CD8-positive, alpha-beta memory T cell (primary cell): ENCODE results near the gene SPPL2A. TPM values are rescaled to one million over a fixed set of nuclear protein-coding genes. Genes with fewer than 3 reads are reported as not detected.

Experiments
- CTCF ChIA-PET: fragments of 350-600 bp; sonication (Branson Sonifier 250); formaldehyde crosslinking; loops from one replicate; lab custom pipeline; 2021; ENCODE audit warnings: antibody characterized with exemption; lab: Charles Lee
- POLR2A ChIA-PET: fragments of 350-600 bp; sonication (Branson Sonifier 250); formaldehyde crosslinking; loops from one replicate; lab custom pipeline; 2021; ENCODE audit warnings: antibody characterized with exemption; lab: Charles Lee
- DNase-seq, 5 donors: peaks; one replicate each; pipeline versions ENCODE4 v3.0.0 to v3.0.0-alpha.2; 2020 to 2022; ENCODE audit warnings: mixed read lengths in 1 of 5
- H3K27ac ChIP-seq: one replicate; pipeline ENCODE4 v1.7.0; 2013; ENCODE audit warnings: low read depth, mild to moderate bottlenecking, low read length, moderate library complexity
- H3K27me3 ChIP-seq: 2 replicates; pipeline ENCODE4 v1.7.0; 2013; ENCODE audit warnings: low read length, mild to moderate bottlenecking; ENCODE audit not compliant: insufficient read depth, poor library complexity, severe bottlenecking
- H3K36me3 ChIP-seq: 2 replicates; pipeline ENCODE4 v1.7.0; 2013; ENCODE audit warnings: mild to moderate bottlenecking, low read length, moderate library complexity; ENCODE audit not compliant: insufficient read depth
- H3K4me1 ChIP-seq: 2 replicates; pipeline ENCODE4 v1.7.0; 2013; ENCODE audit warnings: mild to moderate bottlenecking, low read length, moderate library complexity; ENCODE audit not compliant: insufficient read depth
- H3K4me3 ChIP-seq: 2 replicates; pipeline ENCODE4 v1.7.0; 2013; ENCODE audit warnings: mild to moderate bottlenecking, low read length
- H3K9me3 ChIP-seq: 2 replicates; pipeline ENCODE4 v1.7.0; 2013; ENCODE audit warnings: mild to moderate bottlenecking, low read length
- H3K27ac Mint-ChIP-seq, 8 donors: one replicate each; pipeline ENCODE4 v1.8.0; 2020 to 2021; ENCODE audit warnings: mixed read lengths in 8 of 8, mild to moderate bottlenecking in 6 of 8, inconsistent platforms in 3 of 8, moderate library complexity in 3 of 8
- H3K27me3 Mint-ChIP-seq, 2 donors: one replicate each; pipeline ENCODE4 v1.8.0; 2020 to 2021; ENCODE audit warnings: mixed read lengths in 2 of 2, mild to moderate bottlenecking in 1 of 2, moderate library complexity in 1 of 2
- H3K36me3 Mint-ChIP-seq, 3 donors: one replicate each; pipeline ENCODE4 v1.8.0; 2020 to 2021; ENCODE audit warnings: mixed read lengths in 3 of 3, inconsistent platforms in 1 of 3, mild to moderate bottlenecking in 1 of 3
- H3K4me1 Mint-ChIP-seq, 3 donors: one replicate each; pipeline ENCODE4 v1.8.0; 2020 to 2021; ENCODE audit warnings: mixed read lengths in 3 of 3, inconsistent platforms in 1 of 3, mild to moderate bottlenecking in 1 of 3
- H3K4me3 Mint-ChIP-seq, 7 donors: one replicate each; pipeline ENCODE4 v1.8.0; 2020 to 2021; ENCODE audit warnings: mixed read lengths in 7 of 7, mild to moderate bottlenecking in 6 of 7, moderate library complexity in 4 of 7, inconsistent platforms in 2 of 7
- H3K9me3 Mint-ChIP-seq, 5 donors: one replicate each; pipeline ENCODE4 v1.8.0; 2020 to 2022; ENCODE audit warnings: mixed read lengths in 5 of 5, mild to moderate bottlenecking in 3 of 5, moderate library complexity in 2 of 5, inconsistent platforms in 1 of 5
- polyA plus RNA-seq: library from polyadenylated mRNA; unstranded; fragments of 300-500 nt; fragmentation: Illumina TruSeq; gene quantifications from one replicate; pipeline ENCODE4 v1.2.3, GENCODE V29; 2021
- total RNA-seq, 2 experiments: library from RNA; stranded (reverse); gene quantifications; one replicate each; pipeline ENCODE4 v1.2.3, GENCODE V29; 2021

The SPPL2A gene
- total and polyA plus RNA-seq, 3 experiments from 2014 or later = 68.6 to 105 (median 105) TPM

GRCh38 chr15:50758712-50759205 is 6.7 kb downstream of the SPPL2A start:
- H3K9me3 Mint-ChIP-seq = no peaks in the 10 kb centered on the region
- no peaks in the 10 kb centered on the region for H3K27me3 ChIP-seq
- H3K4me3 Mint-ChIP-seq = no peak overlapping the region
- no peaks in the 10 kb centered on the region for H3K27me3 Mint-ChIP-seq
- H3K27ac ChIP-seq = no peak overlapping the region
- no peak overlapping the region for H3K27ac Mint-ChIP-seq
- CTCF ChIA-PET = no interaction called here
- no peak overlapping the region for H3K4me3 ChIP-seq
- peaks cover 34 to 72% (median 50%) of the 10 kb centered on the region in 3 donors for H3K4me1 Mint-ChIP-seq
- peaks cover 0 to 23% (median 0%) of the 10 kb centered on the region in 3 donors for H3K36me3 Mint-ChIP-seq
- peaks cover 7% of the 10 kb centered on the region for H3K4me1 ChIP-seq
- H3K9me3 ChIP-seq = no peaks in the 10 kb centered on the region
- DNase-seq = no peak
- POLR2A ChIA-PET = no interaction called here
- H3K36me3 ChIP-seq = no peaks in the 10 kb centered on the region

GRCh38 chr15:50753463-50753862 is 12.0 kb downstream of the SPPL2A start:
- Histone ChIP-seq H3K9me3 (no peaks in the 10 kb centered on the region), H3K27ac (no peak overlapping the region), H3K36me3 (peaks cover 10% of the 10 kb centered on the region), H3K27me3 (no peaks in the 10 kb centered on the region), H3K4me3 (no peak overlapping the region), H3K4me1 (peaks cover 20% of the 10 kb centered on the region)
- no peak overlapping the region for H3K4me3 Mint-ChIP-seq
- peaks cover 33 to 62% (median 48%) of the 10 kb centered on the region in 3 donors for H3K4me1 Mint-ChIP-seq
- peaks cover 0 to 30% (median 0%) of the 10 kb centered on the region in 3 donors for H3K36me3 Mint-ChIP-seq
- ChIA-PET CTCF (interaction anchor here (0.6 kb wide), 1 partner anchor 33 kb away, joined by 3 read pairs; no protein-coding TSS in a partner anchor), POLR2A (interaction anchor here (1.3 kb wide), 1 partner anchor 12 kb away, joined by 3 read pairs; the partner anchor contains the start of gene SPPL2A)
- H3K27ac Mint-ChIP-seq = no peak overlapping the region
- no peaks in the 10 kb centered on the region for H3K27me3 Mint-ChIP-seq
- no peaks in the 10 kb centered on the region for H3K9me3 Mint-ChIP-seq
- no peak for DNase-seq

DNA sequence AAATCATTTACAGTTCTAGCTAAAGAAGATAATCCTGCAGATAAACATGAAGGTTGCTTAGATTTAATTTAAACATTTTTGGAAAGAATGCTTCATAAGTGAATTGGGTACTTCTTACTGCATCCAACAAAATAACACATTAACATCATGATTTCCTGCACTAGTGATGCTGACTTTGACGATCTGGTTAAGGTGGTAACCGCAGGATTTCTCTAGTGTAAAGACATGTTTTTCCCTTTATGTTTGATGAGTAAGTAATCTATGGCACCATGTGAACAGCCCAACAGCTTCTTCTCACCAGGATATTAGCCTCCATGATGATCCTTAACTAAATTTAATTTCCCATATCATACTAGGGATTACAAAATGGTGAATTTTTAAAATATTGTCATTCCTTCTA is 14.1 kb downstream of the SPPL2A start:
- POLR2A ChIA-PET = no interaction called here

GRCh38 chr15:50750227-50750705 is 15.2 kb downstream of the SPPL2A start:
- no peak for DNase-seq
- no peaks in the 10 kb centered on the region for H3K27me3 ChIP-seq
- peaks cover 20% of the 10 kb centered on the region for H3K4me1 ChIP-seq
- CTCF ChIA-PET = no interaction called here
- no peak overlapping the region for H3K4me3 ChIP-seq
- no peaks in the 10 kb centered on the region for H3K9me3 ChIP-seq
- Mint-ChIP-seq H3K27ac (peak overlapping the region in 1 of 8 donors; percentile 72), H3K9me3 (no peaks in the 10 kb centered on the region), H3K36me3 (peaks cover 0 to 36% (median 0%) of the 10 kb centered on the region in 3 donors), H3K4me3 (no peak overlapping the region), H3K27me3 (no peaks in the 10 kb centered on the region), H3K4me1 (peaks cover 24 to 41% (median 35%) of the 10 kb centered on the region in 3 donors)
- peaks cover 12% of the 10 kb centered on the region for H3K36me3 ChIP-seq
- no peak overlapping the region for H3K27ac ChIP-seq
- POLR2A ChIA-PET = no interaction called here

More for the DNA sequence above, 14.1 kb downstream of the SPPL2A start:
- Mint-ChIP-seq H3K4me1 (peaks cover 25 to 50% (median 37%) of the 10 kb centered on the region in 3 donors), H3K4me3 (peak overlapping the region in 2 of 7 donors; percentile 0 to 5), H3K27ac (peak overlapping the region in 4 of 8 donors; percentile 1 to 24 (median 14)), H3K27me3 (no peaks in the 10 kb centered on the region), H3K9me3 (no peaks in the 10 kb centered on the region), H3K36me3 (peaks cover 0 to 37% (median 0%) of the 10 kb centered on the region in 3 donors)
- Histone ChIP-seq H3K4me3 (no peak overlapping the region), H3K27me3 (no peaks in the 10 kb centered on the region), H3K27ac (no peak overlapping the region), H3K4me1 (peaks cover 20% of the 10 kb centered on the region), H3K9me3 (no peaks in the 10 kb centered on the region), H3K36me3 (peaks cover 12% of the 10 kb centered on the region)
- CTCF ChIA-PET = no interaction called here
- DNase-seq = peak in 1 of 5 donors; percentile 34

DNA sequence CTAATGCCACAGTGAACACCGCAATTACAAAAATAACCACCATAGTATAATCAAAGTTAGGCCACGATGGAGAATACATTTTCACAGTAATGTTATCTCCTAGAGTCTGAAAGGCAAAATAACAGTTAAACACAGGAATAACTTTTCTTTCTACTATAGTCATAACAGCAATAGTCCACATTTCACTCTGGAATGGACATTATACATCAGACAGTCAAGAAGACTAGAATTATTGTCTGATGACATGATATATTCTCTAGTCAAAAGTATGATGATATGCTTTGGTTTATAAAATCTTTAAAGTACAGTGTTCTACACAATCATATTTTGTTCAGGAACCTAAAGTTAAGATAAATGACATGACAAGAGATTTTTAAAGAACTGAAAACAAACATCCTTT is 18.0 kb downstream of the SPPL2A start:
- no peaks in the 10 kb centered on the region for H3K27me3 Mint-ChIP-seq
- CTCF ChIA-PET = no interaction called here

GRCh38 chr15:50744601-50745000 is 20.9 kb downstream of the SPPL2A start:
- no peak for DNase-seq
- ChIA-PET CTCF (interaction anchor here (0.5 kb wide), 1 partner anchor 13 kb away, joined by 3 read pairs; no protein-coding TSS in a partner anchor), POLR2A (interaction anchor here (0.6 kb wide), 1 partner anchor 1435 kb away, joined by 4 read pairs; no protein-coding TSS in a partner anchor)
- peaks cover 10% of the 10 kb centered on the region for H3K36me3 ChIP-seq
- H3K9me3 ChIP-seq = no peaks in the 10 kb centered on the region
- H3K4me1 ChIP-seq = no peaks in the 10 kb centered on the region
- no peaks in the 10 kb centered on the region for H3K9me3 Mint-ChIP-seq
- H3K4me3 Mint-ChIP-seq = no peak overlapping the region
- peaks cover 0 to 61% (median 4%) of the 10 kb centered on the region in 3 donors for H3K36me3 Mint-ChIP-seq
- H3K27me3 ChIP-seq = no peaks in the 10 kb centered on the region
- peaks cover 0 to 2% (median 0%) of the 10 kb centered on the region in 3 donors for H3K4me1 Mint-ChIP-seq
- H3K27me3 Mint-ChIP-seq = no peaks in the 10 kb centered on the region
- H3K4me3 ChIP-seq = no peak overlapping the region
- H3K27ac ChIP-seq = no peak overlapping the region
- H3K27ac Mint-ChIP-seq = no peak overlapping the region

More for the DNA sequence above, 18.0 kb downstream of the SPPL2A start:
- H3K36me3 ChIP-seq = peaks cover 12% of the 10 kb centered on the region
- no peak for DNase-seq
- no peaks in the 10 kb centered on the region for H3K9me3 ChIP-seq
- POLR2A ChIA-PET = no interaction called here
- no peaks in the 10 kb centered on the region for H3K27me3 ChIP-seq
- Mint-ChIP-seq H3K9me3 (no peaks in the 10 kb centered on the region), H3K4me3 (no peak overlapping the region), H3K36me3 (peaks cover 0 to 50% (median 3%) of the 10 kb centered on the region in 3 donors), H3K27ac (no peak overlapping the region), H3K4me1 (peaks cover 14 to 22% (median 17%) of the 10 kb centered on the region in 3 donors)
- no peak overlapping the region for H3K4me3 ChIP-seq
- H3K27ac ChIP-seq = no peak overlapping the region
- H3K4me1 ChIP-seq = peaks cover 15% of the 10 kb centered on the region

- H3K36me3 Mint-ChIP-seq = peaks cover 0 to 61% (median 7%) of the 10 kb centered on the region in 3 donors
- H3K27me3 Mint-ChIP-seq = no peaks in the 10 kb centered on the region
- H3K27ac Mint-ChIP-seq = no peak overlapping the region
- H3K27me3 ChIP-seq = no peaks in the 10 kb centered on the region
- ChIA-PET POLR2A (no interaction called here), CTCF (no interaction called here)
- no peak for DNase-seq
- no peak overlapping the region for H3K4me3 ChIP-seq
- no peaks in the 10 kb centered on the region for H3K4me1 Mint-ChIP-seq
- no peaks in the 10 kb centered on the region for H3K9me3 ChIP-seq
- H3K9me3 Mint-ChIP-seq = no peaks in the 10 kb centered on the region
- H3K4me3 Mint-ChIP-seq = no peak overlapping the region
- no peaks in the 10 kb centered on the region for H3K4me1 ChIP-seq
- H3K27ac ChIP-seq = no peak overlapping the region
- peaks cover 9% of the 10 kb centered on the region for H3K36me3 ChIP-seq
Observed at GRCh38 chr15:50740955-50741354, 24.6 kb downstream of the SPPL2A start.

DNA sequence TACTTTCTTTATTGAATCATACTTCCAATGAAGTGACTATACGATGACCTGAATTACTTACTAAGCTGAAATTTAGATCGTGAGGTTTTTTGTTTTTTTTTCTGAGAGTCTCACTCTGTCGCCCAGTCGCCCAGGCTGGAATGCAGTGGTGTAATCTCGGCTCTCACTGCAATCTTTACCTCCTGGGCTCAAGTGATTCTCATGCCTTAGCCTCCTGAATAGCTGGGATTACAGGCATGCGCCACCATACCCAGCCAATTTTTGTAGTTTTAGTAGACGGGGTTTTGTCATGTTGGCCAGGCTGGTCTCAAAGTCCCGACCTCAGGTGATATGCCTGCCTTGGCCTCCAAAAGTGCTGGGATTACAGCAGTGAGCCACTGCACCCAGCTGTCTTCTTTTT is 28.7 kb downstream of the SPPL2A start:
- peaks cover 14 to 72% (median 20%) of the 10 kb centered on the region in 3 donors for H3K36me3 Mint-ChIP-seq
- ChIA-PET POLR2A (no interaction called here), CTCF (interaction anchor here (1.3 kb wide), 1 partner anchor 140 kb away, joined by 3 read pairs; no protein-coding TSS in a partner anchor)
- no peak overlapping the region for H3K4me3 Mint-ChIP-seq
- H3K9me3 Mint-ChIP-seq = no peaks in the 10 kb centered on the region
- no peak overlapping the region for H3K27ac ChIP-seq
- no peaks in the 10 kb centered on the region for H3K4me1 ChIP-seq
- no peaks in the 10 kb centered on the region for H3K27me3 Mint-ChIP-seq
- H3K4me3 ChIP-seq = no peak overlapping the region
- no peaks in the 10 kb centered on the region for H3K4me1 Mint-ChIP-seq
- H3K27me3 ChIP-seq = no peaks in the 10 kb centered on the region
- peaks cover 16% of the 10 kb centered on the region for H3K36me3 ChIP-seq
- H3K27ac Mint-ChIP-seq = peak overlapping the region in 2 of 8 donors; percentile 6 to 54
- no peak for DNase-seq
- H3K9me3 ChIP-seq = no peaks in the 10 kb centered on the region
